Hepatocyte (in vitro differentiated cells): Measurements from ENCODE around the gene AOPEP. TPM values are rescaled to one million over a fixed set of nuclear protein-coding genes. Genes with fewer than 3 reads are reported as not detected.
A peak's percentile ranks its signal among the peaks of the same experiment; 100 is the strongest.

Experiments used
- DNase-seq: peaks from one replicate; pipeline ENCODE4 v3.0.0-alpha.2; 2016; ENCODE audit warnings: low spot score
- H2AFZ ChIP-seq: fragments of 200-600 bp; sonication (generic); 2 replicates; pipeline ENCODE4 v1.6.0; 2016; ENCODE audit warnings: antibody characterized with exemption, mild to moderate bottlenecking
- H3K27ac ChIP-seq: fragments of 200-600 bp; sonication (generic); 2 replicates; pipeline ENCODE4 v1.5.1; 2016; ENCODE audit warnings: mild to moderate bottlenecking
- H3K27me3 ChIP-seq: fragments of 200-600 bp; sonication (generic); 2 replicates; pipeline ENCODE4 v1.6.1; 2016
- H3K36me3 ChIP-seq: fragments of 200-600 bp; sonication (generic); replicated peaks from 2 replicates; pipeline ENCODE4 v1.5.1; 2016; ENCODE audit warnings: low read depth; ENCODE audit not compliant: insufficient read depth
- H3K4me1 ChIP-seq: fragments of 200-600 bp; sonication (generic); 2 replicates; pipeline ENCODE4 v1.5.1; 2016; ENCODE audit warnings: mild to moderate bottlenecking, moderate library complexity; ENCODE audit not compliant: insufficient read depth
- H3K4me2 ChIP-seq: fragments of 200-600 bp; sonication (generic); 2 replicates; pipeline ENCODE4 v1.6.0; 2016
- H3K4me3 ChIP-seq: fragments of 200-600 bp; sonication (generic); 2 replicates; pipeline ENCODE4 v1.5.1; 2016; ENCODE audit warnings: mild to moderate bottlenecking
- H3K79me2 ChIP-seq: fragments of 200-600 bp; sonication (generic); 2 replicates; pipeline ENCODE4 v1.6.0; 2017; ENCODE audit warnings: mild to moderate bottlenecking
- H3K9me2 ChIP-seq: fragments of 200-600 bp; sonication (generic); replicated peaks from 2 replicates; pipeline ENCODE4 v1.6.0; 2017; ENCODE audit warnings: mild to moderate bottlenecking; ENCODE audit not compliant: insufficient read depth
- H3K9me3 ChIP-seq: fragments of 200-600 bp; sonication (generic); 2 replicates; pipeline ENCODE4 v1.5.1; 2016; ENCODE audit warnings: low read depth, mild to moderate bottlenecking
- H4K20me1 ChIP-seq: fragments of 200-600 bp; sonication (generic); 2 replicates; pipeline ENCODE4 v1.6.0; 2016; ENCODE audit warnings: mild to moderate bottlenecking; ENCODE audit not compliant: insufficient read depth, poor library complexity, severe bottlenecking
- EZH2 ChIP-seq: fragments of 200-600 bp; sonication (generic); IDR thresholded peaks from 2 replicates; pipeline ENCODE4 v1.6.1; 2016; ENCODE audit warnings: antibody characterized with exemption, mild to moderate bottlenecking, borderline replicate concordance
- EZH2phosphoT487 ChIP-seq: fragments of 200-600 bp; sonication (generic); IDR thresholded peaks from one replicate; pipeline ENCODE4 v1.6.1; 2018; ENCODE audit warnings: antibody characterized with exemption, mild to moderate bottlenecking, low read depth, moderate library complexity; ENCODE audit not compliant: unreplicated experiment, severe bottlenecking
- WGBS: methylation state at CpG from one replicate; pipeline ENCODE4 v1.1.6; 2016; ENCODE audit warnings: low lambda C conversion rate; ENCODE audit errors: missing lambda C conversion rate; 5-methylcytosine and 5-hydroxymethylcytosine counted together
- polyA plus RNA-seq: library from polyadenylated mRNA; unstranded; fragments of >200 nt; fragmentation: Nextera tagmentation; extraction: Ambion mirVana; gene quantifications from 2 replicates; pipeline ENCODE4 v1.2.1, GENCODE V29; 2016
- total RNA-seq: library from RNA; depleted of rRNA; stranded (reverse); fragments of >200 nt; gene quantifications from 2 replicates; pipeline ENCODE4 v1.2.3, GENCODE V29; 2014
- TF ChIP-seq, protein P1 (sequence below): fragments of 200-600 bp; sonication (generic); IDR thresholded peaks from 2 replicates; pipeline ENCODE4 v1.5.1; 2016; ENCODE audit warnings: antibody characterized with exemption, mild to moderate bottlenecking; ENCODE audit not compliant: poor library complexity

The AOPEP gene
- total and polyA plus RNA-seq, 2 experiments from 2014 or later: 82.8 to 101 TPM

DNA sequence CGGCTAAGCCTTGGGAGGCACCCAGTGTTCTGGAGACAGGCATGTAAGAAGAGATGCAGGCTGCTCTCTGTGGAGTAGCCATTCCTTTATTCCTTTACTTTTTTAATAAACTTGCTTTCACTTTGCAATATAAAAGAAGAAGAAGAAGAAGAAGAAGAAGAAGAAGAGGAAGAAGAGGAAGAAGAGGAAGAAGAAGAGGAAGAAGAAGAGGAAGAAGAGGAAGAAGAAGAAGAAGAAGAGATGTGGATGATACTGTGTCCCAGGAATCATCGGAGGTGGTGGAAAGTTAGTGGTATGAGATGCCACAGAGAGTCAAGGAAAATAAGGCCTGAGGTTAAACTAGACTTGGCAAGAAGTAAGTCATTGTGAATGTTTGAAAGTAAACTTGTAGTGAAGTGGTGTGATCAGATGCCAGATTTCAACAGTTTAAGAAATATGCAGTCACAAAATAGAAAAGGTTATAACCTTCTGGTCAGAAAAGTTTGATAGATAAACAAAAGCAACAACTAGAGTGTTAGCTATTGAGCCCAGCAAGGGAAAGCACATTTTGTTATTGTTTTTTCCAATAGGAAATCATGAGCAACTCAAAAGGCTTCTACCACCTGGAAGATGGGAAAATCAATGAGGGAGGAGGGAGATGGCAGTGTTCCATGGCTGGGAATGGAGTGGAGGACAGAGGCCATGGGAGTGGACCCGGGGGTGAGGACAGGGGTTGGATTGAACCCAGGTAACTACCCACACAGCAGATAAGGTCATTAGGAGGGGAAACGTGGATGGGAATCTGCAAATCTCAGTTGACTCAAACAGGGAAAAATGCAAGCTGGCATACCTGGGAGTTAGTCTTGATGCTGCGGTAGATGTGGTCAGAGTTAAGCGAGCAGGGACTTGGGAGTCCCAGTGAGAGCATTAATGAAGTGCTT, 16.8 kb downstream of the AOPEP start:
- H3K36me3 ChIP-seq: no peaks in the 10 kb centered on the region
- H3K4me2 ChIP-seq: no peak overlapping the region
- no peaks in the 10 kb centered on the region for H3K27me3 ChIP-seq
- H2AFZ ChIP-seq: no peak overlapping the region
- no peaks in the 10 kb centered on the region for H3K9me2 ChIP-seq
- TF ChIP-seq EZH2 (no peak), EZH2phosphoT487 (no peak)
- TF ChIP-seq, protein P1, sequence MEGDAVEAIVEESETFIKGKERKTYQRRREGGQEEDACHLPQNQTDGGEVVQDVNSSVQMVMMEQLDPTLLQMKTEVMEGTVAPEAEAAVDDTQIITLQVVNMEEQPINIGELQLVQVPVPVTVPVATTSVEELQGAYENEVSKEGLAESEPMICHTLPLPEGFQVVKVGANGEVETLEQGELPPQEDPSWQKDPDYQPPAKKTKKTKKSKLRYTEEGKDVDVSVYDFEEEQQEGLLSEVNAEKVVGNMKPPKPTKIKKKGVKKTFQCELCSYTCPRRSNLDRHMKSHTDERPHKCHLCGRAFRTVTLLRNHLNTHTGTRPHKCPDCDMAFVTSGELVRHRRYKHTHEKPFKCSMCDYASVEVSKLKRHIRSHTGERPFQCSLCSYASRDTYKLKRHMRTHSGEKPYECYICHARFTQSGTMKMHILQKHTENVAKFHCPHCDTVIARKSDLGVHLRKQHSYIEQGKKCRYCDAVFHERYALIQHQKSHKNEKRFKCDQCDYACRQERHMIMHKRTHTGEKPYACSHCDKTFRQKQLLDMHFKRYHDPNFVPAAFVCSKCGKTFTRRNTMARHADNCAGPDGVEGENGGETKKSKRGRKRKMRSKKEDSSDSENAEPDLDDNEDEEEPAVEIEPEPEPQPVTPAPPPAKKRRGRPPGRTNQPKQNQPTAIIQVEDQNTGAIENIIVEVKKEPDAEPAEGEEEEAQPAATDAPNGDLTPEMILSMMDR: no peak
- peaks cover 29% of the 10 kb centered on the region for H3K79me2 ChIP-seq
- DNase-seq: no peak
- no peak overlapping the region for H3K4me3 ChIP-seq
- H3K27ac ChIP-seq: peak overlapping the region; percentile 56
- 87% methylated on average over 6 of the region's 6 CpGs for WGBS
- H3K4me1 ChIP-seq: peaks cover 33% of the 10 kb centered on the region
- no peaks in the 10 kb centered on the region for H3K9me3 ChIP-seq
- H4K20me1 ChIP-seq: no peaks in the 10 kb centered on the region

DNA sequence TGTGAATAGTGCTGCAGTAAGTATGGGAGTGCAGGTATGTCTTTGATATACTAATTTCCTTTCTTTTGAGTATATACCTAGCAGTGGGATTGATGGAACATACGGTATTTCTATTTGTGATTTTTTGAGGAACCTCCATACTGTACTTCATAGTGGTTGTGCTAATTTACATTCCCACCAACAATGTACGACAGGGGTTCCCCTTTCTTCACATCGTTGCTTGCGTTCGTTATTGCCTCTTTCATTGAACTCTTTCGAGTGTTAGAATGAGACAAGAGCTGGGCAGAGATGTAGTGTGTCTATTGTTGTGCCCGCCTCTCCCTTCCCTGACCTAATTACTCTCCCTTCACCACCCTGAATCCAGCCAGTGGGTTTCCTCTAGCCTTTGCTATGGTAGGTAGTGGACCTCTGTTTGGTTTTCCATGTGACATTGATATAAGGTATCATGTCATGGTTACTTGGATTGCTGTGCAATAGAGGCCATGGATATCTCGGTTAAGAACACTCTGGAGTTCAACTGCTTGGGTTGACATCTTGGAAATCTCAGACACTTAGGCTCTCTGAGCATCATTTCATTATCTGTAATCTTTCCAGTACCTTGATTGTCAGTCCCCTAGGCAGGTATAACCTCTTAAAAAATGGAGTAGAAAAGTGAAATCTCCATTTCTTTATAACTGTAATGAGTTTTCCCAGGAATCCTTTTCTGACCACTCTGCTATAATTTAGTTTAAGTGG, 19.5 kb downstream of the AOPEP start:
- no peaks in the 10 kb centered on the region for H3K27me3 ChIP-seq
- DNase-seq: no peak
- TF ChIP-seq, protein P1: no peak
- TF ChIP-seq EZH2phosphoT487: no peak
- TF ChIP-seq EZH2: no peak
- no peaks in the 10 kb centered on the region for H3K9me2 ChIP-seq
- H3K9me3 ChIP-seq: peaks cover 10% of the 10 kb centered on the region
- H3K4me3 ChIP-seq: no peak overlapping the region
- no peaks in the 10 kb centered on the region for H4K20me1 ChIP-seq
- no peak overlapping the region for H3K4me2 ChIP-seq
- H3K4me1 ChIP-seq: peaks cover 24% of the 10 kb centered on the region
- H3K36me3 ChIP-seq: peaks cover 6% of the 10 kb centered on the region
- 90% methylated on average over 8 of the region's 8 CpGs for WGBS
- H3K79me2 ChIP-seq: peaks cover 36% of the 10 kb centered on the region
- H3K27ac ChIP-seq: peak overlapping the region; percentile 58
- H2AFZ ChIP-seq: no peak overlapping the region

DNA sequence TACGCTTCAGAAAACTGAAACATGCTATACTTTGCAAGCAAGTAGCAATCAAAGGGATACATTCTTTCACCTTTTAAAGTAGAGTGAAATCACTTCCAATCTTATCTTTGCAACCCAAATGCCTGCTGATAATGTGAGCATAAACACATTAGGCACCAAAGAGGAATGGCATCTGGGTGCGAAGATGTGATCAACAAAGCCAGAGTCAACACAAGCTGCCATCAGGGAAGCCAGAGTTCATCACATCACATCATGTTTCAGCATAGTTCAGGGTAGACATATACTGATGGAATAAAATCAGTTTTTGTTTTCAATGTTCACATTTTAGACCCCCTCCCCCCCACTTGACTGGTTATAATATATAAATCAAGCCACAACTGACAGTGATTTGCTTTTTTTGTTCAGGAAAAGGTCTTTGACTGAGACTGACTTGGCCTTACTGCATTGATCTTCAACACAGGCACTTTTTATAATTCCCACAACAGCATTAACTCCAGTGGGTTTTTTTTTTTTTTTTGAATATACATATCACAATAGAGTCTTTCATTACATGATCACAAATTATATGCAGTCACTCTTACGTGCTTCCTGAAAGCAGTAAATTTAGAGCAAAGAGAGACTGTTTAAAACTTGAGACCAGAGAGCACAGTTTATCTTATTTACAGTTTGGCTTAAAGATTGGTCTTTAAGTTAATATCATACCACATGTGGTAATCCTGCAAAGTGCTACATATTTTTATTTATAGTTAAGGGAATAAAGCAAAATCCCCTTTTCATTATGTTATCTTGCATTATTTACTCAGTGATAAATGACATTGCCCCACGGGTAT, 20.3 kb downstream of the AOPEP start:
- peak overlapping the region; percentile 58 for H3K27ac ChIP-seq

More for the DNA sequence above, 20.3 kb downstream of the AOPEP start:
- no peaks in the 10 kb centered on the region for H4K20me1 ChIP-seq
- H3K27me3 ChIP-seq: no peaks in the 10 kb centered on the region
- H2AFZ ChIP-seq: no peak overlapping the region
- H3K4me2 ChIP-seq: peak overlapping the region; percentile 11
- H3K79me2 ChIP-seq: peaks cover 34% of the 10 kb centered on the region
- no peak for DNase-seq
- peaks cover 6% of the 10 kb centered on the region for H3K36me3 ChIP-seq
- WGBS: 26% methylated on average over 4 of the region's 4 CpGs
- peaks cover 10% of the 10 kb centered on the region for H3K9me3 ChIP-seq
- TF ChIP-seq, protein P1: no peak
- peak; percentile 72 for TF ChIP-seq EZH2phosphoT487
- H3K4me1 ChIP-seq: peaks cover 16% of the 10 kb centered on the region
- no peak overlapping the region for H3K4me3 ChIP-seq
- H3K9me2 ChIP-seq: no peaks in the 10 kb centered on the region
